Measurements from ENCODE around the gene MPG.

DNA sequence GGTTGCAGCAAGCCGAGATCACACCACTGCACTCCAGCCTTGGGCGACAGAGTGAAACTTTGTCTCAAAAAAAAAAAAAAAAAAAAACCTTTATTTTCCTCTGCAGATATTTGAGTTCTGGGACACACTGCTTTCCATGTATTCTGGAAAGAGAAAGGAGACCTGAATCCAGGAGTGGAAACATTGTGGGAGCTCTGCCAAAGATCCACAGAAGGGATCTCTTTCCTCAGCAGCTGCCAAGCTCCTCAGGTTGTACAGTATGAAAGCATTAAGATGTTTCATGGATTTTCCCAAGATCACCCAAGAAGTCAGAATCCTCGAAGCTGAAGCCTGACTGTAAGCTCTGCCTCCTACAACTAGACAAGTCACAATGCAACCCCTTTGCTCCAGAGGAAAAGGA, 47.0 kb downstream of the MPG start:
- TF ChIP-seq POLR2A (IDR thresholded peaks at IDR 0.05; ENCODE audit: low read length): no peak
- no peak for TF ChIP-seq GATA1 (IDR thresholded peaks at IDR 0.05; ENCODE audit: low read depth, low read length)

Measured in erythroblast (primary cell).